Thyroid gland (tissue), 4 donors: ENCODE results near the gene PPP1R9A.

ENCODE experiments used
- CTCF ChIP-seq, 6 experiments: fragments of 200-600 bp in 3 of 6; fragments of 450-650 bp in 3 of 6; sonication (generic) in 3 of 6; IDR thresholded peaks; one replicate each; pipeline ENCODE4 v1.5.1; 2016 to 2019; ENCODE audit warnings: antibody characterized with exemption in 6 of 6, mild to moderate bottlenecking in 2 of 6, inconsistent platforms in 1 of 6, moderate library complexity in 1 of 6
- POLR2A ChIP-seq, 2 donors: fragments of 450-650 bp; IDR thresholded peaks; one replicate each; pipeline ENCODE4 v1.6.1; 2017; ENCODE audit warnings: antibody characterized with exemption in 2 of 2, mild to moderate bottlenecking in 2 of 2, moderate library complexity in 1 of 2

GRCh38 chr7:95002775-95003174 lies 95.4 kb downstream of the PPP1R9A start:
- no peak for TF ChIP-seq CTCF (IDR thresholded peaks at IDR 0.05)
- no peak for TF ChIP-seq POLR2A (IDR thresholded peaks at IDR 0.05)
